Measurements from ENCODE around the gene LEFTY2. TPM values are rescaled to one million over a fixed set of nuclear protein-coding genes. Genes with fewer than 3 reads are reported as not detected.
"Not testable (repeated sequence)": the region's sequence is repeated elsewhere in the genome, so short reads cannot be mapped to it uniquely, and the experiment has no call there.

LEFTY2 gene
- total and polyA plus RNA-seq, 2 donors (not counting 1 experiment from before 2014, with no cell fraction given), result 0.21 TPM; not detected in 1

DNA sequence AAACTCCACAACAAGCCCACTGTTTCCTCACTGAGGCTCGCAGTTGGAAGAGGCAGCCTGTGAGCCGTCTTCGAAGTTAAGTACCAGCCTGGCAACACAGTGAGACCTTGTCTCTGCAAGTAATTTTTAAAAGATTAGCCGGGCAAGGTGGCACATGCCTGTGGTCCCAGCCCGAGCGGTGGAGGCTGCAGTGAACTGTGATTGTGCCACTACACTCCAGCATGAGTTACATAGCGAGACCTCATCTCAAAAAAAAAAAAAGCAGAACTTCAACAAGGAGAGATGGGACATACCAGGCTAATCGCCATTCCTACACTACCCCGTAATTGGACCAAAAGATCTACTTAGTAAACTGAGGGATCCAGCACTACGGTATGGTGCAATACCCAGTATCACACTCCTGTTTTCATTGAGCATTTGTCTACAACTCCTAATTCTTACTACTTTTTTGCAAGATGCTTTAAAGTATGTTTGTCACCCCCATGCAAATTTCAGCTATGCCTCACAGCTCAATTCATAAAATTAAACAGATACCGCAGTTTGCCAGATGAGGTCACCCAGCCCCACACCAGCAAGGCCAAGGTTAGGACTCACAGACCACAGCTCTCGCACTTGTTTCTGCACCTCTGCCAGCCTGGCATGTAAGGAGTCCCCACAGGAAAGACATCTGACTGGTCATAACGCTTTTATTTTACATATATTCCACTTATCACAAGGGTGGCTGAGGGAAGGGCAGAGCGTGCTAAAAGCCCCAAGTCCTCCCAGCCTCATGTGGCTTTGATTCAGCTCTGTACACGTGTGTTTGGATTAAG lies 37.1 kb upstream of the LEFTY2 start:
- Histone ChIP-seq H3K27ac (ENCODE audit: low read length in 2 of 2) (peak overlapping the region; percentile 27 to 38), H3K36me3 (replicated peaks in 1 of 2; ENCODE audit: control extremely low read depth in 1 of 2, control insufficient read depth in 1 of 2, extremely low read depth in 1 of 2, insufficient read depth in 2 of 2, low read length in 1 of 2) (peaks cover 0 to 26% of the 10 kb centered on the region in 2 experiments), H3K27me3 (replicated peaks in 1 of 4; ENCODE audit: control extremely low read depth in 1 of 4, control insufficient read depth in 3 of 4, insufficient read depth in 4 of 4, low read length in 3 of 4) (no peaks in the 10 kb centered on the region), H3K4me2 (replicated peaks; ENCODE audit: low read depth, low read length, poor library complexity, severe bottlenecking) (peak overlapping the region; percentile 61), H3K79me2 (ENCODE audit: control insufficient read depth, insufficient read depth, low read length) (peaks cover 12% of the 10 kb centered on the region), H2AFZ (ENCODE audit: insufficient read depth, low read depth, low read length, poor library complexity, severe bottlenecking) (no peak overlapping the region), H4K20me1 (ENCODE audit: control insufficient read depth, insufficient read depth, low read length, poor library complexity, severe bottlenecking) (no peaks in the 10 kb centered on the region), H3K9me3 (ENCODE audit: control extremely low read depth in 1 of 3, control insufficient read depth in 2 of 3, insufficient read depth in 1 of 3, low read length in 2 of 3) (no peaks in the 10 kb centered on the region), H3K9ac (ENCODE audit: low read length) (peak overlapping the region; percentile 32), H3K4me1 (ENCODE audit: control insufficient read depth in 2 of 2, insufficient read depth in 2 of 2, low read length in 2 of 2) (peaks cover 16 to 23% of the 10 kb centered on the region in 2 donors), H3K4me3 (ENCODE audit: control extremely low read depth in 1 of 5, extremely low read depth in 1 of 5, insufficient read depth in 1 of 5, low read depth in 2 of 5, low read length in 4 of 5) (no peak overlapping the region)
- CTCF ChIA-PET, result interaction anchor here (0.6 to 3.9 kb wide), 31 partner anchors 9 to 1521 kb away, joined by 3 to 46 read pairs (median 6); partner anchors contain the start of genes H3-3A, PYCR2 and SRP9
- H3K9me3 Mint-ChIP-seq (ENCODE audit: insufficient read depth), result no peaks in the 10 kb centered on the region
- TF ChIP-seq, protein P1, sequence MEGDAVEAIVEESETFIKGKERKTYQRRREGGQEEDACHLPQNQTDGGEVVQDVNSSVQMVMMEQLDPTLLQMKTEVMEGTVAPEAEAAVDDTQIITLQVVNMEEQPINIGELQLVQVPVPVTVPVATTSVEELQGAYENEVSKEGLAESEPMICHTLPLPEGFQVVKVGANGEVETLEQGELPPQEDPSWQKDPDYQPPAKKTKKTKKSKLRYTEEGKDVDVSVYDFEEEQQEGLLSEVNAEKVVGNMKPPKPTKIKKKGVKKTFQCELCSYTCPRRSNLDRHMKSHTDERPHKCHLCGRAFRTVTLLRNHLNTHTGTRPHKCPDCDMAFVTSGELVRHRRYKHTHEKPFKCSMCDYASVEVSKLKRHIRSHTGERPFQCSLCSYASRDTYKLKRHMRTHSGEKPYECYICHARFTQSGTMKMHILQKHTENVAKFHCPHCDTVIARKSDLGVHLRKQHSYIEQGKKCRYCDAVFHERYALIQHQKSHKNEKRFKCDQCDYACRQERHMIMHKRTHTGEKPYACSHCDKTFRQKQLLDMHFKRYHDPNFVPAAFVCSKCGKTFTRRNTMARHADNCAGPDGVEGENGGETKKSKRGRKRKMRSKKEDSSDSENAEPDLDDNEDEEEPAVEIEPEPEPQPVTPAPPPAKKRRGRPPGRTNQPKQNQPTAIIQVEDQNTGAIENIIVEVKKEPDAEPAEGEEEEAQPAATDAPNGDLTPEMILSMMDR (IDR thresholded peaks at IDR 0.05), result peak; percentile 5
- TF ChIP-seq EZH2 (IDR thresholded peaks at IDR 0.05; ENCODE audit: borderline replicate concordance, insufficient read depth, low read depth, low read length, poor library complexity, severe bottlenecking), result no peak
- no peaks in the 10 kb centered on the region for H3K27me3 Mint-ChIP-seq
- H3K27ac Mint-ChIP-seq, result peak overlapping the region; percentile 83
- WGBS (ENCODE audit: insufficient coverage), result 14% methylated on average over 14 of the region's 15 CpGs
- POLR2A ChIA-PET, result interaction anchor here (0.7 to 1.3 kb wide), 7 partner anchors 22 to 659 kb away, joined by 3 to 18 read pairs (median 7); partner anchors contain the start of genes H3-3A, LBR, SDE2 and TMEM63A
- intact Hi-C loops (cut with micrococcal nuclease), result loop anchor here (1.0 to 5.0 kb wide), 3 partner anchors 131 to 201 kb away; partner anchors contain the start of gene SRP9
- peak overlapping the region; percentile 67 for H3K4me3 Mint-ChIP-seq
- peak; percentile 71 for DNase-seq
- peak; percentile 80 for ATAC-seq (ENCODE audit: low read depth)
- H3K4me1 Mint-ChIP-seq, result peaks cover 25% of the 10 kb centered on the region

DNA sequence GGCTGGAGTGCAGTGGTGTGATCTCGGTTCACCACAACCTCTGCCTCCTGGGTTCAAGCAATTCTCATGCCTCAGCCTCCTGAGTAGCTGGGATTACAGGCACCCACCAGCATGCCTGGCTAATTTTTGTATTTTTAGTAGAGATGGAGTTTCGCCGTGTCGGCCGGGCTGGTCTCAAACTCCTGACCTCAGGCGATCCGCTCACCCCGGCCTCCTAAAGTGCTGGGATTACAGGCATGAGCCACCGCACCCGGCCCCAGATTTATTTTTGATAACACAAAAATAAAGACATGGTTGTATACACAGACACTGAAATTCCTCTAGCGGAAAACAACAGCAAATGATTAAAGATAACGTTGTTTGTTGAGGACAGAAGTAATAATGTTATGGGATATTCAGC lies 34.1 kb upstream of the LEFTY2 start:
- ChIA-PET POLR2A (interaction anchor here (1.1 kb wide), 1 partner anchor 51 kb away, joined by 4 read pairs; the partner anchor contains the start of gene PYCR2), CTCF (interaction anchor here (0.6 to 6.4 kb wide), 17 partner anchors 12 to 656 kb away, joined by 3 to 86 read pairs (median 6); partner anchors contain the start of genes SRP9 and TMEM63A)
- H3K27me3 ChIP-seq (replicated peaks in 1 of 4; ENCODE audit: control extremely low read depth in 1 of 4, control insufficient read depth in 3 of 4, insufficient read depth in 4 of 4, low read length in 3 of 4); ATAC-seq (ENCODE audit: low read depth); H2AFZ ChIP-seq (ENCODE audit: insufficient read depth, low read depth, low read length, poor library complexity, severe bottlenecking); H3K27ac ChIP-seq (ENCODE audit: low read length in 2 of 2); H3K79me2 ChIP-seq (ENCODE audit: control insufficient read depth, insufficient read depth, low read length); H3K4me2 ChIP-seq (replicated peaks; ENCODE audit: low read depth, low read length, poor library complexity, severe bottlenecking); H3K4me3 ChIP-seq (ENCODE audit: control extremely low read depth in 1 of 5, extremely low read depth in 1 of 5, insufficient read depth in 1 of 5, low read depth in 2 of 5, low read length in 4 of 5); H3K4me3 Mint-ChIP-seq; DNase-seq; H3K27me3 Mint-ChIP-seq; H3K9me3 ChIP-seq (ENCODE audit: control extremely low read depth in 1 of 3, control insufficient read depth in 2 of 3, insufficient read depth in 1 of 3, low read length in 2 of 3); H3K36me3 ChIP-seq (replicated peaks in 1 of 2; ENCODE audit: control extremely low read depth in 1 of 2, control insufficient read depth in 1 of 2, extremely low read depth in 1 of 2, insufficient read depth in 2 of 2, low read length in 1 of 2); H3K9ac ChIP-seq (ENCODE audit: low read length); H3K27ac Mint-ChIP-seq; H4K20me1 ChIP-seq (ENCODE audit: control insufficient read depth, insufficient read depth, low read length, poor library complexity, severe bottlenecking); H3K9me3 Mint-ChIP-seq (ENCODE audit: insufficient read depth): not testable (repeated sequence)
- peaks cover 16 to 23% of the 10 kb centered on the region in 2 donors for H3K4me1 ChIP-seq (ENCODE audit: control insufficient read depth in 2 of 2, insufficient read depth in 2 of 2, low read length in 2 of 2)
- intact Hi-C loops (cut with micrococcal nuclease), result loop anchor here (5.0 kb wide), 1 partner anchor 128 kb away; no protein-coding TSS in a partner anchor
- 100% methylated on average over 6 of the region's 12 CpGs for WGBS (ENCODE audit: insufficient coverage)
- peaks cover 24% of the 10 kb centered on the region for H3K4me1 Mint-ChIP-seq
